GM10266 (cell line): ENCODE measurements around the gene ADAMTS2.

ENCODE experiments used
- DNase-seq: peaks from one replicate; pipeline ENCODE4 v3.0.0; 2012; ENCODE audit errors: extremely low spot score
- CTCF ChIP-seq: IDR thresholded peaks from 2 replicates; pipeline ENCODE4 v1.5.1; 2012; ENCODE audit warnings: mild to moderate bottlenecking, low read depth; ENCODE audit not compliant: control insufficient read depth, insufficient read depth; ENCODE audit errors: missing control alignments

Gene ADAMTS2

DNA sequence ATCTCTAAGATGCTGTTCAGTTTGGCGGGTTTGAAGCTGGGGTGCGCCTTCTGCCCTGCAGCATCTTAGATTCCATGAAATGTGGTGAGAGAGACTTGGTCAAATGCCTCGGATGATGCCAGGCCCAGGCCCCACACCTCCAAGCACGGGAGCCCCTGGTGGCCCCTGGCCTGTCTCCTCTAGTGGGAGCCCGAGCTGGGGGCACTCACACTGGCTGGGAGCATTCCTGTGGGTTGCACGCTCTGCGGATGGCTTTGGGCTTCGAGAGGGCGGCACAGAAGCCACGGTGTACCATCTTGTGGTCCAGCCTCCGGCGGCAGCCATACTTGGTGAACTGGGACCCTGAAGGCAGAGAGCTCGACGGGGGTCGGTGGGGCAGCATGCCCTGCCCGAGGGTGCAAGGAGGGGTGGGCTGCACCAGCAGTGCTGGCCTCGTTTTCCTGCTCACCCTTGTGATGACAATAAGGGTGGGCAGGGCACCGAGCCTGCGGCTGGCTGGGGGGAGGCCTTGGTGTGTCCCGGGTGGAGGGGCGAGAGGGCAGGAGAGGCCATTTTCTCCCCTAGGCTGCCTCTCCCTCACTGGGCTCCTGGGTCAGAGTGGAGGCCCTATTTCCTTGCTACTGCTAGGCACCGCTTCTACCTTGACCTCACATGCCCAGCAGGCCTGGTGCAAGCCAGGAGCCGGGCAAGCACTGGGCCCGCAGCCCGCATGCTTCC is 219.3 kb downstream of the ADAMTS2 start:
- DNase-seq = no peak
- TF ChIP-seq CTCF = no peak

GRCh38 chr5:179124853-179125788 is 220.1 kb downstream of the ADAMTS2 start:
- no peak for TF ChIP-seq CTCF
- no peak for DNase-seq

GRCh38 chr5:179124273-179124852 is 220.9 kb downstream of the ADAMTS2 start:
- TF ChIP-seq CTCF = no peak
- DNase-seq = no peak

- no peak for DNase-seq
- TF ChIP-seq CTCF = no peak
Measured at GRCh38 chr5:179123491-179124272, 221.6 kb downstream of the ADAMTS2 start.

- no peak for DNase-seq
- no peak for TF ChIP-seq CTCF
Measured at GRCh38 chr5:179123109-179123426, 222.2 kb downstream of the ADAMTS2 start.

GRCh38 chr5:179122411-179123108 is 222.7 kb downstream of the ADAMTS2 start:
- TF ChIP-seq CTCF = no peak
- DNase-seq = no peak
